Liver (tissue), 3 donors: Measurements from ENCODE around the gene INPP5J.
A peak's percentile ranks its signal among the peaks of the same experiment; 100 is the strongest.

Experiments used
- FOXA2 ChIP-seq: IDR thresholded peaks from 2 replicates; pipeline ENCODE4 v1.6.1; 2016; ENCODE audit warnings: antibody characterized with exemption
- JUND ChIP-seq, 2 donors: IDR thresholded peaks; 2 replicates each; pipeline ENCODE4 v1.6.1; 2016; ENCODE audit warnings: antibody characterized with exemption in 2 of 2
- MAX ChIP-seq: IDR thresholded peaks from 2 replicates; pipeline ENCODE4 v1.6.1; 2016; ENCODE audit warnings: antibody characterized with exemption
- RXRA ChIP-seq, 2 donors: IDR thresholded peaks; 2 replicates each; pipeline ENCODE4 v1.6.1; 2017 to 2018; ENCODE audit warnings: antibody characterized with exemption in 2 of 2, mild to moderate bottlenecking in 1 of 2
- SP1 ChIP-seq: IDR thresholded peaks from 2 replicates; pipeline ENCODE4 v1.6.1; 2018; ENCODE audit warnings: antibody characterized with exemption, mild to moderate bottlenecking
- TF ChIP-seq, protein P1 (sequence below): fragments of 150-350 bp; IDR thresholded peaks from 2 replicates; pipeline ENCODE4 v1.5.1; 2017; ENCODE audit warnings: improper control_type of control experiment, low read depth, low read length; ENCODE audit not compliant: missing input control
- donor health status: healthy.
- donor health status: healthy.

- TF ChIP-seq, protein P1, sequence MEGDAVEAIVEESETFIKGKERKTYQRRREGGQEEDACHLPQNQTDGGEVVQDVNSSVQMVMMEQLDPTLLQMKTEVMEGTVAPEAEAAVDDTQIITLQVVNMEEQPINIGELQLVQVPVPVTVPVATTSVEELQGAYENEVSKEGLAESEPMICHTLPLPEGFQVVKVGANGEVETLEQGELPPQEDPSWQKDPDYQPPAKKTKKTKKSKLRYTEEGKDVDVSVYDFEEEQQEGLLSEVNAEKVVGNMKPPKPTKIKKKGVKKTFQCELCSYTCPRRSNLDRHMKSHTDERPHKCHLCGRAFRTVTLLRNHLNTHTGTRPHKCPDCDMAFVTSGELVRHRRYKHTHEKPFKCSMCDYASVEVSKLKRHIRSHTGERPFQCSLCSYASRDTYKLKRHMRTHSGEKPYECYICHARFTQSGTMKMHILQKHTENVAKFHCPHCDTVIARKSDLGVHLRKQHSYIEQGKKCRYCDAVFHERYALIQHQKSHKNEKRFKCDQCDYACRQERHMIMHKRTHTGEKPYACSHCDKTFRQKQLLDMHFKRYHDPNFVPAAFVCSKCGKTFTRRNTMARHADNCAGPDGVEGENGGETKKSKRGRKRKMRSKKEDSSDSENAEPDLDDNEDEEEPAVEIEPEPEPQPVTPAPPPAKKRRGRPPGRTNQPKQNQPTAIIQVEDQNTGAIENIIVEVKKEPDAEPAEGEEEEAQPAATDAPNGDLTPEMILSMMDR: no peak
- peak; percentile 88 to 93 for TF ChIP-seq JUND (IDR thresholded peaks at IDR 0.05)
- TF ChIP-seq RXRA (IDR thresholded peaks at IDR 0.05): no peak
- no peak for TF ChIP-seq FOXA2
- no peak for TF ChIP-seq SP1
- TF ChIP-seq MAX: no peak
These were observed 20.2 kb upstream of the INPP5J start for GRCh38 chr22:31102441-31103081.
